Measurements from ENCODE around the gene ICA1.
"Not testable (repeated sequence)": the region's sequence is repeated elsewhere in the genome, so short reads cannot be mapped to it uniquely, and the experiment has no call there.

Gene ICA1

GRCh38 chr7:8117195-8117594, 144.8 kb downstream of the ICA1 start:
- H3K27me3 ChIP-seq (ENCODE audit: insufficient read depth, low read length): no peaks in the 10 kb centered on the region
- H3K36me3 ChIP-seq (ENCODE audit: insufficient read depth, low read depth, low read length): no peaks in the 10 kb centered on the region
- H3K9me3 ChIP-seq (ENCODE audit: insufficient read depth, low read depth, low read length): no peaks in the 10 kb centered on the region
- peaks cover 2% of the 10 kb centered on the region; the same call in 1 of the 2 replicates for H3K4me1 ChIP-seq (ENCODE audit: insufficient read depth, low read length)
- H3K9ac ChIP-seq (ENCODE audit: low read depth, low read length): no peak overlapping the region
- no peak overlapping the region for H3K4me3 ChIP-seq (ENCODE audit: low read length)
- no peak overlapping the region for H3K27ac ChIP-seq (ENCODE audit: low read length)

DNA sequence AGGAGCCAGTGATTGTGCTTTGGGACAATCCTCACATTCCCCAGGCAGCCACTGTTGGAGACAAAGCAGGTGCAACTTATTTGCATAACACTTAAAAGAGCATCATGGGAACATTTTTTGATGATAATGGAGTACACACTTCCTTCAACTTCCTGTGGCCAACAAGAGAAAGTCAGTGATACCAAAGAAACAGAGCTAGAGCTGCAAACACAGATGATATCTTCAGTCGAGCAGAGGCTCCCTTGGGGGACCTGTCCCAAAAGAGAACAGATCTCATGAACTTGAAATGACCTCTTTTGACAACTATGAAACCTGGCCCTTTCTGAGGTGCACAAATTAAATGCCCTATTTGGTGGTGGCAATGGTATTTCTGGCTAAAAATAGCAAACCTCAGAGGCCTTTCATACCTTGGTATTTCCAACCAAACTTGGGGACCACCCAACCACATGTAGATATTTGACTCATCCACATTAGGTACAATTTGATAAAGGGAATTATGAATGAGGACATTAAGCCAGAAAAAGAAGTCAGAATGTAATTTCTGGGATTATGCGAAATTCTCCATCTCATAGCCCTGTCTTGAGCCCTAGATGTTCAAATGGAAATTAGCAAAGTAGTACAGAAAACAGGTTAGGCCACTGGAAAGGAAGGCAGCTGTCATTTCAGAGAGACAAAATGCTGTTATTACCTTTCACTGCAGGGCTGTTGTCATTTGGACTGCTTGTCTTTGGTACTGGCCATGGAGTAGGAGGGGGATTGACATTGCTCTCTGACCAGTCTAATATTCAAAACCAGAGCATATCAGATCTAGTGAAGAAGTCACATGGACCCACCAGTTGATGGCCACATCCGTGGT, 146.2 kb downstream of the ICA1 start:
- peaks cover 4% of the 10 kb centered on the region; the same call in 1 of the 2 replicates for H3K4me1 ChIP-seq (ENCODE audit: insufficient read depth, low read length)
- no peaks in the 10 kb centered on the region for H3K9me3 ChIP-seq (ENCODE audit: insufficient read depth, low read depth, low read length)
- H3K9ac ChIP-seq (ENCODE audit: low read depth, low read length): no peak overlapping the region
- no peak overlapping the region for H3K27ac ChIP-seq (ENCODE audit: low read length)
- H3K4me3 ChIP-seq (ENCODE audit: low read length): no peak overlapping the region
- H3K36me3 ChIP-seq (ENCODE audit: insufficient read depth, low read depth, low read length): no peaks in the 10 kb centered on the region
- H3K27me3 ChIP-seq (ENCODE audit: insufficient read depth, low read length): no peaks in the 10 kb centered on the region

- no peaks in the 10 kb centered on the region for H3K27me3 ChIP-seq (ENCODE audit: insufficient read depth, low read length)
- H3K4me3 ChIP-seq (ENCODE audit: low read length): no peak overlapping the region
- H3K9me3 ChIP-seq (ENCODE audit: insufficient read depth, low read depth, low read length): no peaks in the 10 kb centered on the region
- no peak overlapping the region for H3K9ac ChIP-seq (ENCODE audit: low read depth, low read length)
- no peak overlapping the region for H3K27ac ChIP-seq (ENCODE audit: low read length)
- H3K36me3 ChIP-seq (ENCODE audit: insufficient read depth, low read depth, low read length): no peaks in the 10 kb centered on the region
- peaks cover 11% of the 10 kb centered on the region; the same call in 1 of the 2 replicates for H3K4me1 ChIP-seq (ENCODE audit: insufficient read depth, low read length)
These were observed 147.8 kb downstream of the ICA1 start for GRCh38 chr7:8114175-8114574.

- Histone ChIP-seq H3K36me3 (ENCODE audit: insufficient read depth, low read depth, low read length) (no peaks in the 10 kb centered on the region), H3K4me1 (ENCODE audit: insufficient read depth, low read length) (peaks cover 10% of the 10 kb centered on the region; the same call in 1 of the 2 replicates)
These were observed 148.8 kb downstream of the ICA1 start for GRCh38 chr7:8113184-8113583.

GRCh38 chr7:8112685-8113084, 149.3 kb downstream of the ICA1 start:
- H3K9me3 ChIP-seq (ENCODE audit: insufficient read depth, low read depth, low read length): no peaks in the 10 kb centered on the region
- peaks cover 10% of the 10 kb centered on the region; the same call in 1 of the 2 replicates for H3K4me1 ChIP-seq (ENCODE audit: insufficient read depth, low read length)

More at GRCh38 chr7:8113184-8113583, 148.8 kb downstream of the ICA1 start:
- Histone ChIP-seq H3K27ac (ENCODE audit: low read length) (no peak overlapping the region), H3K9ac (ENCODE audit: low read depth, low read length) (no peak overlapping the region), H3K27me3 (ENCODE audit: insufficient read depth, low read length) (no peaks in the 10 kb centered on the region), H3K4me3 (ENCODE audit: low read length) (no peak overlapping the region), H3K9me3 (ENCODE audit: insufficient read depth, low read depth, low read length) (no peaks in the 10 kb centered on the region)

DNA sequence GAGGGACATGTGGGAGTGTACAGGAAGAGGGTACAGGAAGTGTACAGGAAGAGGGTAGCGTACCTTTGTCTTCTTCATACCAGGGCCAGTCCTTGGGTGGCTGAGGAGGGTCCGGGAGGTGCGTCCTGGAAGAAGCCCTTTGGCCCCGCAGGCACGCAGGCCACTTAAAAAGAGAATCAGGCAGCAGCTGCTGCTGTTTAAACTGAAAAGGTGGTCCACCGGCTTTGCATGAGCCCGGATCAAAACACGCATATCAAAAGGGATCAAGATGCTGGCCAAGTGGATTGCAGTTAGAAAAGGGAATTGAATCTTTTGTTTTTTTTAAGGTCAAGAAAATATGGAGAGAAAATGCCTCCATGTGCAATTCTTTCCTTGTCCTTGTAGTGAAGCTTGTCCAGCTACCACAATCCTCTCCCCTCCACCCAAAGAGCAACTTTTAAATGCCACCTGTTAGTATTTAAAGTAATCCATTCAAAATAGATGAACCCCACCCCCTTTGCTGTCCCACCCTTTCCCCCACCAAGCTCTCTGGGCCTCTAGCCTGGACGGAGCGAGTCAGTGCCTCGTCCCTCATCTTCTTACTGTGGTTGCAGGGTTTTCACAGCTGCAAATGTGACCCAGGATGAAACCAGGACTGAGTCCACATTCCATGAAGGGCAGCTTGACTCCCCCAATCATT, 150.5 kb downstream of the ICA1 start:
- Histone ChIP-seq H3K4me1 (ENCODE audit: insufficient read depth, low read length) (peaks cover 10% of the 10 kb centered on the region; the same call in 1 of the 2 replicates), H3K9me3 (ENCODE audit: insufficient read depth, low read depth, low read length) (no peaks in the 10 kb centered on the region), H3K27ac (ENCODE audit: low read length) (no peak overlapping the region), H3K4me3 (ENCODE audit: low read length) (no peak overlapping the region), H3K36me3 (ENCODE audit: insufficient read depth, low read depth, low read length) (no peaks in the 10 kb centered on the region), H3K27me3 (ENCODE audit: insufficient read depth, low read length) (no peaks in the 10 kb centered on the region), H3K9ac (ENCODE audit: low read depth, low read length) (no peak overlapping the region)

More at GRCh38 chr7:8112685-8113084, 149.3 kb downstream of the ICA1 start:
- Histone ChIP-seq H3K27me3 (ENCODE audit: insufficient read depth, low read length) (no peaks in the 10 kb centered on the region), H3K4me3 (ENCODE audit: low read length) (no peak overlapping the region), H3K36me3 (ENCODE audit: insufficient read depth, low read depth, low read length) (no peaks in the 10 kb centered on the region), H3K27ac (ENCODE audit: low read length) (no peak overlapping the region), H3K9ac (ENCODE audit: low read depth, low read length) (no peak overlapping the region)

DNA sequence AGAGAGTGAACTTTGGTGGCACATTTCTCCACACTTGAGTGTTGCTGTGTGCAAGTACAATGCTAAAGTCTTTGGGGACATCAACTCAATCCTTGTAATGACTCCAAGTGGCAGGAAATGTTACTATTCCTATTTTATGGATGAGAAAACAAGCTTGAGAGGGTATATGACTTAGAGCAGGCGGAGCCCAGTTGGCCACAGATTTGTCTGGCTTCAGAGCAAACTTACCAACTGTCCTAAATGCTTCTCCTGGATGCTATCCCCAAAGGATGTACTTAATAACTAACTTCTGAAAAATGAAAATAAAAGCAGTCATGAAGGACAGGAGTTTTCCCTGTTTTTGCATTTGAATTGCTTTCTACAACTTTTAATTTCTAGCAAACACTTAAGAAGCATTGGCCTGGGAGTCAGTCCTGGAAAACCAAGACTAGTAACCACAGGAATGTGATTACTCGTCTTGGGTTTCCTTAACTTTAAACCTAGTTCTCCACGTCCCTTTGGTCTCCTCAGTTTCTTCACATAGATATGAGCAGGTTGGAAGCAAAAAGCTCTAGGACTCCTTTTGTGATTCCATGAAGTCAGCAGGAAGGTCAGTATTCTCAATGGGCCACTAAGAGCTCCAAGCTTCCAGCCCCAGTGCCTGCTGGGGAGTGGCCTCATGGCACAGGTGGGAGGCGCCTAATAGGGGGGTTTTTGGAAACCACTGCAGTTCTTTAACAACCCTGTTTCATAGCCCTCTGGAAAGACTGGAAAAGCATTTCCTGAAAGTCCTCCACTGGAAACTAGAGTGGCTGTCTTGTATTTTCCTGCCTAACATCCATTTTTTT, 152.6 kb downstream of the ICA1 start:
- H3K4me1 ChIP-seq (ENCODE audit: insufficient read depth, low read length): peaks cover 13% of the 10 kb centered on the region; the same call in 1 of the 2 replicates
- no peaks in the 10 kb centered on the region for H3K36me3 ChIP-seq (ENCODE audit: insufficient read depth, low read depth, low read length)

GRCh38 chr7:8105449-8106095, 156.4 kb downstream of the ICA1 start:
- H3K4me3 ChIP-seq (ENCODE audit: low read length): no peak overlapping the region
- no peaks in the 10 kb centered on the region for H3K9me3 ChIP-seq (ENCODE audit: insufficient read depth, low read depth, low read length)
- H3K27ac ChIP-seq (ENCODE audit: low read length): no peak overlapping the region
- H3K9ac ChIP-seq (ENCODE audit: low read depth, low read length): no peak overlapping the region
- H3K36me3 ChIP-seq (ENCODE audit: insufficient read depth, low read depth, low read length): no peaks in the 10 kb centered on the region
- H3K4me1 ChIP-seq (ENCODE audit: insufficient read depth, low read length): peaks cover 11% of the 10 kb centered on the region; the same call in 1 of the 2 replicates
- H3K27me3 ChIP-seq (ENCODE audit: insufficient read depth, low read length): no peaks in the 10 kb centered on the region

More for the DNA sequence above, 152.6 kb downstream of the ICA1 start:
- Histone ChIP-seq H3K9me3 (ENCODE audit: insufficient read depth, low read depth, low read length) (no peaks in the 10 kb centered on the region), H3K9ac (ENCODE audit: low read depth, low read length) (no peak overlapping the region), H3K27me3 (ENCODE audit: insufficient read depth, low read length) (no peaks in the 10 kb centered on the region), H3K4me3 (ENCODE audit: low read length) (no peak overlapping the region), H3K27ac (ENCODE audit: low read length) (no peak overlapping the region)

GRCh38 chr7:8103282-8103681, 158.7 kb downstream of the ICA1 start:
- Histone ChIP-seq H3K36me3 (ENCODE audit: insufficient read depth, low read depth, low read length) (no peaks in the 10 kb centered on the region), H3K4me1 (ENCODE audit: insufficient read depth, low read length) (peaks cover 3% of the 10 kb centered on the region; the same call in 1 of the 2 replicates), H3K4me3 (ENCODE audit: low read length) (no peak overlapping the region), H3K27me3 (ENCODE audit: insufficient read depth, low read length) (no peaks in the 10 kb centered on the region), H3K27ac (ENCODE audit: low read length) (no peak overlapping the region), H3K9me3 (ENCODE audit: insufficient read depth, low read depth, low read length) (no peaks in the 10 kb centered on the region), H3K9ac (ENCODE audit: low read depth, low read length) (no peak overlapping the region)

DNA sequence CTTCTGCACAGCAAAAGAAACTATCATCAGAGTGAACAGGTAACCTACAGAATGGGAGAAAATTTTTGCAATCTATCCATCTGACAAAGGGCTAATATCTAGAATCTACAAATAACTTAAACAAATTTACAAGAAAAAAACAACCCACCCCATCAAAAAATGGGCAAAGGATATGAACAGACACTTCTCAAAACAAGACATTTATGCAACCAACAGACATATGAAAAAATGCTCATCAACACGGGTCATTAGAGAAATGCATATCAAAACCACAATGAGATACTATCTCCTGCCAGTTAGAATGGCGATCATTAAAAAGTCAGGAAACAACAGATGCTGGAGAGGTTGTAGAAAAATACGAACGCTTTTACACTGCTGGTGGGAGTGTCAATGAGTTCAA, 160.7 kb downstream of the ICA1 start:
- not testable (repeated sequence) for H3K4me1 ChIP-seq (ENCODE audit: insufficient read depth, low read length); H3K36me3 ChIP-seq (ENCODE audit: insufficient read depth, low read depth, low read length); H3K9me3 ChIP-seq (ENCODE audit: insufficient read depth, low read depth, low read length); H3K4me3 ChIP-seq (ENCODE audit: low read length); H3K27me3 ChIP-seq (ENCODE audit: insufficient read depth, low read length); H3K27ac ChIP-seq (ENCODE audit: low read length); H3K9ac ChIP-seq (ENCODE audit: low read depth, low read length)

Measured in iPS-20b (cell line).